ENCODE measurements around the gene ESF1.

DNA sequence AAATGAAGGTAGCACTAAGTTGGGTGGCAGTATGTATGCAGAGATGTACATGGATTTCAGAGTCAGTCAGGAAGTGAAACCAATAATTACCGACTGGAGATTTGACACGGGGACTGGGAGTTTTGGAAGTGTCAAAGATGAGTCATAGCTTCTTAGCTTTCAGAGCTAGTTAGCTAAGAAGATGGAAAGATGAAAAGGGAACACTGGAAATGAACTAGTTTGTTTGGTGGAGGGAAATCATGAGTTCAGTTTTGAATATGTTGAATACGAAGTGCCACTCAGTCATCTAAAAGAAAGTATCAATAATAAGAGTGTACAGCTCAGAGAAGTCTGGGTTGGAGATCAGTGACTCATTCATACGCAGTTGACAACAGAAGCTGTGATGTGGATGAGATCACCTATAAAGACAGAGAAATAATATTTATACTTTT, 7.5 kb downstream of the ESF1 start:
- TF ChIP-seq POLR2A (IDR thresholded peaks at IDR 0.05) (no peak), POLR2AphosphoS5 (IDR thresholded peaks at IDR 0.05) (no peak)
